Measurements from ENCODE around the gene PRTG. TPM values are rescaled to one million over a fixed set of nuclear protein-coding genes. Genes with fewer than 3 reads are reported as not detected.

The PRTG gene
- polyA plus RNA-seq, 1 donor (not counting 4 experiments of a cell fraction or from before 2014, with no cell fraction given): not detected

DNA sequence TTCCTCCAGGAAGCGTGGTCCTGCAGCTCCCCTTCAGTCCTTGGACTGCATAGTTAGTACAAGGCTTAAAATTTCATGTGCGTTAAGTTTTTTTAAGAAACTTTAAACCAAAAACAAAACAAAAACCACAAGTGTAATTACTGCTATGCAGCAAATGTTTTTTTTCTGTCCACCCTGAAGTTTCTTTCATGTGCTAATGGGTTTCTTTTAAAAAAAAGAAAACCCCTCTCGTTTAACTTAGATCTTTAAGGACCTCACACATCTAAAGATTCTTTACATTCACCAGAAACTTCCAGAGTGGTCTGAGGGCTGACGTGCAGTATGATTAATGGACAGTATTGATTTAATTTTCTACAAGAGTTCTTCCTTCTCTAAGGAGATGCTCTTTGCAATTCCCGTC, 82.8 kb downstream of the PRTG start:
- no peak overlapping the region for H3K4me3 ChIP-seq (ENCODE audit: control insufficient read depth in 2 of 3, extremely low read depth in 1 of 3, insufficient read depth in 2 of 3, low read depth in 1 of 3, low read length in 3 of 3)
- FAIRE-seq (no peak), DNase-seq (ENCODE audit: low read depth, low spot score) (no peak)
- H3K9ac ChIP-seq (ENCODE audit: control insufficient read depth, extremely low read depth, insufficient read depth, low read length): no peak overlapping the region
- no peaks in the 10 kb centered on the region for H3K27me3 ChIP-seq (ENCODE audit: control insufficient read depth, extremely low read depth, insufficient read depth, low read length)
- H3K79me2 ChIP-seq (ENCODE audit: control insufficient read depth, insufficient read depth, low read length): no peaks in the 10 kb centered on the region
- H2AFZ ChIP-seq (ENCODE audit: control insufficient read depth, low read length): no peak overlapping the region
- no peaks in the 10 kb centered on the region for H3K4me1 ChIP-seq (ENCODE audit: control insufficient read depth, extremely low read depth, insufficient read depth, low read length)
- dilution Hi-C loops (cut with MboI; ENCODE audit: extremely low pct_ligation_motif_present, low sequenced_read_pairs): no loop called here
- H3K9me1 ChIP-seq (ENCODE audit: control insufficient read depth, extremely low read depth, insufficient read depth, low read length): no peaks in the 10 kb centered on the region
- H3K9me3 ChIP-seq (ENCODE audit: control insufficient read depth, low read depth, low read length): no peaks in the 10 kb centered on the region
- TF ChIP-seq, protein P1, sequence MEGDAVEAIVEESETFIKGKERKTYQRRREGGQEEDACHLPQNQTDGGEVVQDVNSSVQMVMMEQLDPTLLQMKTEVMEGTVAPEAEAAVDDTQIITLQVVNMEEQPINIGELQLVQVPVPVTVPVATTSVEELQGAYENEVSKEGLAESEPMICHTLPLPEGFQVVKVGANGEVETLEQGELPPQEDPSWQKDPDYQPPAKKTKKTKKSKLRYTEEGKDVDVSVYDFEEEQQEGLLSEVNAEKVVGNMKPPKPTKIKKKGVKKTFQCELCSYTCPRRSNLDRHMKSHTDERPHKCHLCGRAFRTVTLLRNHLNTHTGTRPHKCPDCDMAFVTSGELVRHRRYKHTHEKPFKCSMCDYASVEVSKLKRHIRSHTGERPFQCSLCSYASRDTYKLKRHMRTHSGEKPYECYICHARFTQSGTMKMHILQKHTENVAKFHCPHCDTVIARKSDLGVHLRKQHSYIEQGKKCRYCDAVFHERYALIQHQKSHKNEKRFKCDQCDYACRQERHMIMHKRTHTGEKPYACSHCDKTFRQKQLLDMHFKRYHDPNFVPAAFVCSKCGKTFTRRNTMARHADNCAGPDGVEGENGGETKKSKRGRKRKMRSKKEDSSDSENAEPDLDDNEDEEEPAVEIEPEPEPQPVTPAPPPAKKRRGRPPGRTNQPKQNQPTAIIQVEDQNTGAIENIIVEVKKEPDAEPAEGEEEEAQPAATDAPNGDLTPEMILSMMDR (optimal IDR thresholded peaks at IDR 0.05 in 1 of 3, IDR thresholded peaks at IDR 0.05 in 1 of 3, conservative IDR thresholded peaks at IDR 0.05 in 1 of 3; ENCODE audit: extremely low read depth in 1 of 3, insufficient read depth in 2 of 3, low read length in 3 of 3): no peak
- TF ChIP-seq EZH2 (IDR thresholded peaks at IDR 0.05; ENCODE audit: low read length): no peak
- H3K27ac ChIP-seq (ENCODE audit: control insufficient read depth, insufficient read depth, low read length): no peak overlapping the region
- H3K4me2 ChIP-seq (ENCODE audit: control insufficient read depth, extremely low read depth, insufficient read depth, low read depth, low read length): no peak overlapping the region
- no peaks in the 10 kb centered on the region for H4K20me1 ChIP-seq (ENCODE audit: control insufficient read depth, extremely low read depth, insufficient read depth, low read length)
- H3K36me3 ChIP-seq (ENCODE audit: control insufficient read depth in 2 of 2, extremely low read depth in 1 of 2, insufficient read depth in 2 of 2, low read length in 2 of 2): no peaks in the 10 kb centered on the region

- Histone ChIP-seq H3K9me1 (ENCODE audit: control insufficient read depth, extremely low read depth, insufficient read depth, low read length) (no peaks in the 10 kb centered on the region), H3K4me2 (ENCODE audit: control insufficient read depth, extremely low read depth, insufficient read depth, low read depth, low read length) (no peak overlapping the region), H3K27ac (ENCODE audit: control insufficient read depth, insufficient read depth, low read length) (no peak overlapping the region), H3K4me1 (ENCODE audit: control insufficient read depth, extremely low read depth, insufficient read depth, low read length) (no peaks in the 10 kb centered on the region), H3K36me3 (ENCODE audit: control insufficient read depth in 2 of 2, extremely low read depth in 1 of 2, insufficient read depth in 2 of 2, low read length in 2 of 2) (no peaks in the 10 kb centered on the region), H3K27me3 (ENCODE audit: control insufficient read depth, extremely low read depth, insufficient read depth, low read length) (no peaks in the 10 kb centered on the region), H2AFZ (ENCODE audit: control insufficient read depth, low read length) (no peak overlapping the region), H3K4me3 (ENCODE audit: control insufficient read depth in 2 of 3, extremely low read depth in 1 of 3, insufficient read depth in 2 of 3, low read depth in 1 of 3, low read length in 3 of 3) (no peak overlapping the region), H4K20me1 (ENCODE audit: control insufficient read depth, extremely low read depth, insufficient read depth, low read length) (no peaks in the 10 kb centered on the region), H3K9ac (ENCODE audit: control insufficient read depth, extremely low read depth, insufficient read depth, low read length) (no peak overlapping the region), H3K9me3 (ENCODE audit: control insufficient read depth, low read depth, low read length) (no peaks in the 10 kb centered on the region), H3K79me2 (ENCODE audit: control insufficient read depth, insufficient read depth, low read length) (no peaks in the 10 kb centered on the region)
- TF ChIP-seq, protein P1 (optimal IDR thresholded peaks at IDR 0.05 in 1 of 3, IDR thresholded peaks at IDR 0.05 in 1 of 3, conservative IDR thresholded peaks at IDR 0.05 in 1 of 3; ENCODE audit: extremely low read depth in 1 of 3, insufficient read depth in 2 of 3, low read length in 3 of 3): no peak
- TF ChIP-seq EZH2 (IDR thresholded peaks at IDR 0.05; ENCODE audit: low read length): no peak
- FAIRE-seq: no peak
- no peak for DNase-seq (ENCODE audit: low read depth, low spot score)
- dilution Hi-C loops (cut with MboI; ENCODE audit: extremely low pct_ligation_motif_present, low sequenced_read_pairs): no loop called here
These were observed 83.5 kb downstream of the PRTG start for GRCh38 chr15:55659481-55659880.
